Measurements from ENCODE around the gene GPC4. TPM values are rescaled to one million over a fixed set of nuclear protein-coding genes. Genes with fewer than 3 reads are reported as not detected.

GPC4 gene
- polyA plus RNA-seq, 4 donors: 1.3 to 15.3 (median 6.1) TPM

GRCh38 chrX:133384454-133384853, 30.8 kb downstream of the GPC4 start:
- DNase-seq: no peak
- H3K27ac ChIP-seq (ENCODE audit: low read depth in 1 of 3, low read length in 2 of 3): no peak overlapping the region
- no peaks in the 10 kb centered on the region for H3K9me3 ChIP-seq (ENCODE audit: control insufficient read depth in 2 of 2, insufficient read depth in 1 of 2, low read depth in 1 of 2, low read length in 1 of 2)
- H3K27me3 ChIP-seq (ENCODE audit: control insufficient read depth in 3 of 3, insufficient read depth in 3 of 3, low read length in 3 of 3): no peaks in the 10 kb centered on the region
- no peaks in the 10 kb centered on the region for H3K36me3 ChIP-seq (ENCODE audit: control insufficient read depth in 3 of 3, insufficient read depth in 2 of 3, low read depth in 1 of 3, low read length in 3 of 3)
- H3K4me1 ChIP-seq (ENCODE audit: control insufficient read depth in 3 of 3, insufficient read depth in 2 of 3, low read depth in 1 of 3, low read length in 2 of 3): peaks cover 0 to 3% (median 2%) of the 10 kb centered on the region in 3 donors
- WGBS, 3 donors: 43 to 58% (median 54%) methylated on average over 6 of the region's 6 CpGs
- FAIRE-seq: no peak
- H3K4me3 ChIP-seq (ENCODE audit: low read depth in 1 of 3, low read length in 3 of 3): no peak overlapping the region

GRCh38 chrX:133380711-133381619, 34.3 kb downstream of the GPC4 start:
- H3K4me1 ChIP-seq (ENCODE audit: control insufficient read depth in 3 of 3, insufficient read depth in 2 of 3, low read depth in 1 of 3, low read length in 2 of 3): peaks cover 0 to 5% (median 3%) of the 10 kb centered on the region in 3 donors
- FAIRE-seq: no peak
- WGBS, 3 donors: 77 to 84% (median 81%) methylated on average over 10 of the region's 10 CpGs

GRCh38 chrX:133376422-133376821, 38.9 kb downstream of the GPC4 start:
- Histone ChIP-seq H3K27ac (ENCODE audit: low read depth in 1 of 3, low read length in 2 of 3) (no peak overlapping the region), H3K9me3 (ENCODE audit: control insufficient read depth in 2 of 2, insufficient read depth in 1 of 2, low read depth in 1 of 2, low read length in 1 of 2) (no peaks in the 10 kb centered on the region), H3K36me3 (ENCODE audit: control insufficient read depth in 3 of 3, insufficient read depth in 2 of 3, low read depth in 1 of 3, low read length in 3 of 3) (no peaks in the 10 kb centered on the region), H3K4me1 (ENCODE audit: control insufficient read depth in 3 of 3, insufficient read depth in 2 of 3, low read depth in 1 of 3, low read length in 2 of 3) (peaks cover 0 to 9% (median 5%) of the 10 kb centered on the region in 3 donors), H3K4me3 (ENCODE audit: low read depth in 1 of 3, low read length in 3 of 3) (no peak overlapping the region), H3K27me3 (ENCODE audit: control insufficient read depth in 3 of 3, insufficient read depth in 3 of 3, low read length in 3 of 3) (no peaks in the 10 kb centered on the region)
- 36 to 70% (median 42%) methylated on average over 3 of the region's 3 CpGs for WGBS, 3 donors
- DNase-seq (no peak), FAIRE-seq (no peak)

More at GRCh38 chrX:133380711-133381619, 34.3 kb downstream of the GPC4 start:
- no peaks in the 10 kb centered on the region for H3K36me3 ChIP-seq (ENCODE audit: control insufficient read depth in 3 of 3, insufficient read depth in 2 of 3, low read depth in 1 of 3, low read length in 3 of 3)
- no peak overlapping the region for H3K4me3 ChIP-seq (ENCODE audit: low read depth in 1 of 3, low read length in 3 of 3)
- H3K27ac ChIP-seq (ENCODE audit: low read depth in 1 of 3, low read length in 2 of 3): no peak overlapping the region
- no peaks in the 10 kb centered on the region for H3K9me3 ChIP-seq (ENCODE audit: control insufficient read depth in 2 of 2, insufficient read depth in 1 of 2, low read depth in 1 of 2, low read length in 1 of 2)
- no peak for DNase-seq
- H3K27me3 ChIP-seq (ENCODE audit: control insufficient read depth in 3 of 3, insufficient read depth in 3 of 3, low read length in 3 of 3): no peaks in the 10 kb centered on the region

- Histone ChIP-seq H3K4me1 (ENCODE audit: control insufficient read depth in 3 of 3, insufficient read depth in 2 of 3, low read depth in 1 of 3, low read length in 2 of 3) (peaks cover 0 to 9% (median 5%) of the 10 kb centered on the region in 3 donors), H3K27me3 (ENCODE audit: control insufficient read depth in 3 of 3, insufficient read depth in 3 of 3, low read length in 3 of 3) (no peaks in the 10 kb centered on the region), H3K4me3 (ENCODE audit: low read depth in 1 of 3, low read length in 3 of 3) (no peak overlapping the region), H3K36me3 (ENCODE audit: control insufficient read depth in 3 of 3, insufficient read depth in 2 of 3, low read depth in 1 of 3, low read length in 3 of 3) (no peaks in the 10 kb centered on the region), H3K9me3 (ENCODE audit: control insufficient read depth in 2 of 2, insufficient read depth in 1 of 2, low read depth in 1 of 2, low read length in 1 of 2) (no peaks in the 10 kb centered on the region), H3K27ac (ENCODE audit: low read depth in 1 of 3, low read length in 2 of 3) (peak overlapping the region in 1 of 3 donors; percentile 1)
- DNase-seq: peak in 1 of 2 donors; percentile 23
- FAIRE-seq: no peak
- 22 to 45% (median 40%) methylated on average over 6 to 7 of the region's 7 CpGs for WGBS, 3 donors
Observed at GRCh38 chrX:133375615-133376340, 39.5 kb downstream of the GPC4 start.

GRCh38 chrX:133374874-133375387, 40.4 kb downstream of the GPC4 start:
- Histone ChIP-seq H3K9me3 (ENCODE audit: control insufficient read depth in 2 of 2, insufficient read depth in 1 of 2, low read depth in 1 of 2, low read length in 1 of 2) (no peaks in the 10 kb centered on the region), H3K27ac (ENCODE audit: low read depth in 1 of 3, low read length in 2 of 3) (no peak overlapping the region), H3K4me3 (ENCODE audit: low read depth in 1 of 3, low read length in 3 of 3) (no peak overlapping the region), H3K36me3 (ENCODE audit: control insufficient read depth in 3 of 3, insufficient read depth in 2 of 3, low read depth in 1 of 3, low read length in 3 of 3) (no peaks in the 10 kb centered on the region), H3K4me1 (ENCODE audit: control insufficient read depth in 3 of 3, insufficient read depth in 2 of 3, low read depth in 1 of 3, low read length in 2 of 3) (peaks cover 0 to 9% (median 5%) of the 10 kb centered on the region in 3 donors), H3K27me3 (ENCODE audit: control insufficient read depth in 3 of 3, insufficient read depth in 3 of 3, low read length in 3 of 3) (no peaks in the 10 kb centered on the region)
- DNase-seq: no peak
- no peak for FAIRE-seq
- WGBS, 3 donors: 20 to 35% (median 32%) methylated on average over 2 of the region's 2 CpGs

GRCh38 chrX:133373386-133374079, 41.8 kb downstream of the GPC4 start:
- WGBS, 3 donors: 6 to 49% (median 29%) methylated on average over 2 of the region's 2 CpGs
- FAIRE-seq: peak; percentile 89
- Histone ChIP-seq H3K27me3 (ENCODE audit: control insufficient read depth in 3 of 3, insufficient read depth in 3 of 3, low read length in 3 of 3) (no peaks in the 10 kb centered on the region), H3K4me1 (ENCODE audit: control insufficient read depth in 3 of 3, insufficient read depth in 2 of 3, low read depth in 1 of 3, low read length in 2 of 3) (peaks cover 0 to 9% (median 5%) of the 10 kb centered on the region in 3 donors), H3K9me3 (ENCODE audit: control insufficient read depth in 2 of 2, insufficient read depth in 1 of 2, low read depth in 1 of 2, low read length in 1 of 2) (no peaks in the 10 kb centered on the region), H3K4me3 (ENCODE audit: low read depth in 1 of 3, low read length in 3 of 3) (no peak overlapping the region), H3K36me3 (ENCODE audit: control insufficient read depth in 3 of 3, insufficient read depth in 2 of 3, low read depth in 1 of 3, low read length in 3 of 3) (no peaks in the 10 kb centered on the region), H3K27ac (ENCODE audit: low read depth in 1 of 3, low read length in 2 of 3) (no peak overlapping the region)
- DNase-seq: peak; percentile 68 to 90

- no peak for FAIRE-seq
- Histone ChIP-seq H3K36me3 (ENCODE audit: control insufficient read depth in 3 of 3, insufficient read depth in 2 of 3, low read depth in 1 of 3, low read length in 3 of 3) (no peaks in the 10 kb centered on the region), H3K27ac (ENCODE audit: low read depth in 1 of 3, low read length in 2 of 3) (no peak overlapping the region), H3K27me3 (ENCODE audit: control insufficient read depth in 3 of 3, insufficient read depth in 3 of 3, low read length in 3 of 3) (no peaks in the 10 kb centered on the region), H3K4me1 (ENCODE audit: control insufficient read depth in 3 of 3, insufficient read depth in 2 of 3, low read depth in 1 of 3, low read length in 2 of 3) (peaks cover 0 to 5% (median 0%) of the 10 kb centered on the region in 3 donors), H3K9me3 (ENCODE audit: control insufficient read depth in 2 of 2, insufficient read depth in 1 of 2, low read depth in 1 of 2, low read length in 1 of 2) (no peaks in the 10 kb centered on the region), H3K4me3 (ENCODE audit: low read depth in 1 of 3, low read length in 3 of 3) (no peak overlapping the region)
- DNase-seq: no peak
- WGBS, 3 donors: 84 to 91% (median 89%) methylated on average over 3 of the region's 3 CpGs
Observed at GRCh38 chrX:133370696-133371275, 44.5 kb downstream of the GPC4 start.

All from small intestine (tissue), 7 donors.